Iris pigment epithelial cell (primary cell): ENCODE data around the gene PGM2L1.
"Not testable (repeated sequence)": the region's sequence is repeated elsewhere in the genome, so short reads cannot be mapped to it uniquely, and the experiment has no call there.

Experiments used
- DNase-seq: peaks from one replicate; pipeline ENCODE4 v3.0.0-alpha.2; 2011; ENCODE audit warnings: low read depth

PGM2L1 gene

DNA sequence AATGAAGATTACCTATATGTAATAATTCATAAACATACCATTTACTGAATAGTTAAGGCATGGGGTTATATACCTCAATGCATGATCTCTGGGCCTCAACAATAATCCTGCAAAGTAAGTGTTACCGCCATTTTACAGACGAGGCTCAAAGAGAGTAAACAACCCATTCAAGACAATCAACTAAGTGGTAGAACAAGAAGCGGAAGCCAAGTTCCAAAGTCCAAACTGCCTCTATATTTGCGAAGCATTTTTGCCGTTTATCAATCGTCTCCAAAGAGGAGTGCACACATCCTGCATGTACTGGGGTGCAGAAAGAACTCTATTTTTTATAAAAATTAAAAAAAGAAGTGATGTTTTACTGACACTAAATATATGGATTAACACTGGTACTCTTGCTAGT is 59.3 kb downstream of the PGM2L1 start:
- DNase-seq = no peak

DNA sequence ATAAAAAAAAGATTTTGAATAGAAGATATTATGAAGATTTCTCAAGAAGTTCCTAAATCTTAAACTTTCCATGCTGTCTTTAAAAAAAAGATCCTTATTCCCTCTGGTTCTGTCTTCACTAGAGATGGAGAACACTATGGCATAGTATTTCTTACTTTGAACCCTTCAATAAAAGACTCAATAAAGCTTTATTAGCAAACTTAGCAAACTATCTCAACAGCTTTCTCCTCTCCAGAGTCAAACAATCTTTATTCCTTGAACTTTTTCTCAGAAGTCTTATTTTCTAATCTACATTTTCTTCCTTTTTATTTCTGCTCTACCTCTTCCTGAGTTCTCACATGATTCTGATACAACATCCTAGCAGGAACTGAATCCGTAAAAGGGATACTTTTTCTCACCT is 65.0 kb downstream of the PGM2L1 start:
- no peak for DNase-seq

- peak; percentile 38 for DNase-seq
These were observed 65.9 kb downstream of the PGM2L1 start for GRCh38 chr11:74332291-74332690.

GRCh38 chr11:74331000-74331399 is 67.2 kb downstream of the PGM2L1 start:
- DNase-seq = not testable (repeated sequence)

GRCh38 chr11:74330075-74330858 is 68.0 kb downstream of the PGM2L1 start:
- DNase-seq = peak; percentile 88

DNA sequence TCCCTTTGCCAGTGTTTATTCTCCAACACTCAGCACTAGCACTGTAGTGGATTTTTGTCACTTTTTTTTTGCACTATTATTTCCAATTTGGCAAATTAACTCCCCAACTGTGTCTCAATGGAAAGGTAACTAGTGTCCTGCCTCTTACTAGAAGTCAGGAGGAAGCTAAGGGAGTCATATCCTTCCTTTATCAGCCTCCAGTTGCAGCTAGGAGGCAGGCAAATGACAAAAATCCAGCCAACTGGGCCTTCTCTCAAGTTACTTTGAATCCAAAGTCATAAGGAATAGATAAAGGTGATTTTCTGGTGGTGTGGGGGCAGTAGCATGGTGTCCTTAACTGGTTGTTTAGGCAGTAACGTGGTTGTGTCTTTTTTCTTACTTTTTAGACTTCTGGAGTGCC is 71.2 kb downstream of the PGM2L1 start:
- no peak for DNase-seq

DNA sequence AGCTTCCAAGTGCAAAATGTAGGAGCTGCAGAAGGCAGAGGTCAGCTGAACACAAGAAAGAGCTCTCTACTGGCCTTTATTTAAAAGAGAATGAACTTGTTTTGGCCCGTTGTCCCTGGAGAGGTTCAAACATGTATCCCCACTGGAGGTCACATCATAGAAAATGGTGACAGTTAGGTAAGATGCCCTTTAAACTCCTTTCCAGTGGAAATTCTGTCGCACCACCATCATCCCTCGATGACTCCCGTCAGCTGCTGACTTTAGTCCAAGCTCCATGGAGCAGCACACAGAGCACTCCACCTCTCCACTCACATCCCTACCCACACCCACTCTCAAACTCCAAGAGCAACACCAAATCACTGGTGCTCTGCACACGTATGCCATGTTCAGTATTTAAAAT is 71.6 kb downstream of the PGM2L1 start:
- no peak for DNase-seq

DNA sequence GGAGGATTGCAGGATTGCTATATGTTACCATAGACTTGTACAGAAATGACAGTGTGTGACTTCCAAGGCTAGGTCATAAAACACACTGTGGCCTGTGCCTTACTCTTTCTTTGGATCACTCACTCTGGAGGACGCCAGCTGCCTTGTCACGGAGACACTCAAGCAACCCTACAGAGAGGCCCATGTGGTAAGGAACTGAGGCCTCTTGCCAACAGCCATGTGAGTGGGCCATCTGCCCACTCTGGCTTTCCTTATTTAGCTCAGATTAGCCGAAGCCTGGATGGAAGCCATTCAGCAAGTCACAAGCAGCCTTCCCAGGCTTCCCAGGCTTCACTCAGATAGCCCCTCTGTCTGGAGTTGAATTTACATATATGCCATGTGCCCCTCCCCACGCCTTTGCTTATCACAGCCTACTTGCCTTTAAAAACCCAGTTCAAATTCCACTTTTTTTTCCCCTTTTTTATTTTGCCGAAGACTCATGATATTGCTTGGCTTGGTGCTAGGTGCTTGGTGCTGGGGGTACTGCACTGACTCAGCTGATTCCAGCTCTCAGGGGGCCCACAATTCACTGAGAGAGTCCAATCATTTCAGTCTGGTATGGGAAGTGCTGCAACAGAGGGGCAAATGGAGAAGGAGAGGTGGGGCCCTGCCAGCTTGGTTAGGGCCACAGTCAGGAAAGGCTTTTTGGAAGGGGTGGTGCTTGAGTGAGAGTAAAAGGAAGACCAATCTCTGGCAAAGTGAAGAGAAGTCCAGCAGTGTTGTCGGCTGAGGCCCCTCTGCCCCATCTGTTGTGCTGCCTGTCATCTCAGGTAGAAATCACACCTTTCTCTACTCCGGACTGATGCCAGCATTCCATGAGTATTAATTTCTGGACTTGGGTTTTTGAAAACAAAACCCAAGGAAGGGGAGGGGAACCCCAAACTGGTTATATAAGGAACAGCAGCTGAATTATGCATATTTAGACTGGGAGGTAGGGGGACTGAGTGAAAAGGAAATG is 72.3 kb downstream of the PGM2L1 start:
- DNase-seq = peak; percentile 78

DNA sequence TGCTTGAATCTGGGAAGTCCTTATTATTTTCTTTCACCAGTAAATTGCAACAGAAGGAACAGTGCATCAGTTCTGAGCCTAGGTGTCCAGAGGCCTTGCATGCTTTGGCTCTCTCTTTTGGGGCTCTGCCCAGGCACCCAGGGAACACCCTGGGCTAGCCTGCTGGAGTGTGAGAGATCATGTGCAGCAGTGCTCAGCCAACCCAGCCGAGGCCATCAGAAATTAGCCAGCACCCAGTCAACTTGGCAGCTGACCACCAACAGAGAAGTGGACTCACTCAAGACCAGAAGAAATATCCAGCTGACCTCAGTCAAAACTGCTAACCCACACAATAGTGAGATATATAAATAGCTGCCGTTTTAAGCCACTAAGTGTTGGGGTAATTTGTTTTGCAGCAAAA is 75.6 kb downstream of the PGM2L1 start:
- peak; percentile 26 for DNase-seq

GRCh38 chr11:74321487-74322188 is 76.6 kb downstream of the PGM2L1 start:
- peak; percentile 62 for DNase-seq

DNA sequence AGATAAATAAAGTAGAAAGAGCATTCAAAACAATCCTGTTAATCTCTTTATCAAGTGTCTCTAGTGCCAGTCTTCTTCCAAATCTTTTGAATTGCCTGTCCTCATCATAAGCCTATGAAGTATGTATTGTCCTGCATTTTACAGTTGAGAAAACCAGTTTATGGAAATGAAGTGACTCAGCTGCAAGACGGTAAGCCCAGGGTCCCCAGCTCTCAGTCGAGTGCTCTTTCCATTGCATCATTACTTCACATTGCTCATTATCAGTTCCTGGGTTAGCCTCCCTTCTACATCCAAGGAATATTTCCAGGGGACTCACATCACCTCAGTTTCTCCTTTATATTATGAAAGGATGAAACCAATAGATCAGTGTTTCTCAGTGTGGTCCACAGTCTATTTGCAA is 77.7 kb downstream of the PGM2L1 start:
- peak; percentile 66 for DNase-seq

GRCh38 chr11:74319139-74319816 is 79.0 kb downstream of the PGM2L1 start:
- peak; percentile 96 for DNase-seq

DNA sequence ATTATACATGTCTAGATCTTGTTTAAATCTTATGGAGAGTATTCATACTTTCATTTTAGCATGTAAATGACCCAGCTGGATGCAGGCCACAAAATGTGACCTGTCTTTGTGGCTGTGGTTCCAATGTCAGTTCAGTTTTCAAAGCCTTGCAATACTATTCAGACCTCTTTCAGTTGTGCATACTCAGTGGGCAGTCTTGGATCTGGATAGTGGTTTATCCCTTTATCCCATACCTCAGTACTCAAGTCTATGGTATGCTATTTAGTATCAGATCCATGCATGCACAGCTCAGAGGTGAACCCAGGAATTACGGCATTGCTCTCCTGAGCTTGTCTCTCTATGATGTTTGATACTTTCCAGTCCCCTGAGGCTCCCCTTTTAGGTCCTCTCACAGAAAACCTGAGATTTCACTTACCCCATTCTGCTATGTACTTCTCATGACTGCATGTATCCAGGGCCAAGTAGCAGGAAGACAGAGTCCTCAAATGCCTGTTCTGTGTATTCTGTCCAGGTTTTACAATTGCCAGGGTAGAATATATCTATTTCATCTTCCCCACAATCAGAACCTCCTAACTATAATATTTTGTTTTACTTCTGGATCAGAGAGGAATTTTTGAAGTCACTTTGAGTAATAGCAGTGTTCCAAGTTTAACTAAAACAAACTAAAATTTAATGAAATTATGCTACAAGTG is 79.8 kb downstream of the PGM2L1 start:
- DNase-seq = peak; percentile 69

- DNase-seq = peak; percentile 65
These were observed 81.3 kb downstream of the PGM2L1 start for GRCh38 chr11:74316772-74317505.

- no peak for DNase-seq
These were observed 85.9 kb downstream of the PGM2L1 start for GRCh38 chr11:74312326-74312725.

- peak; percentile 58 for DNase-seq
These were observed 86.8 kb downstream of the PGM2L1 start, which contains the start of gene P4HA3 for GRCh38 chr11:74311352-74311926. Gene P4HA3, minus strand, starts transcription at chr11:74311640. Its CDS starts 29 bp downstream, at chr11:74311611.

GRCh38 chr11:74310857-74311256 is 87.4 kb downstream of the PGM2L1 start:
- DNase-seq = no peak

DNA sequence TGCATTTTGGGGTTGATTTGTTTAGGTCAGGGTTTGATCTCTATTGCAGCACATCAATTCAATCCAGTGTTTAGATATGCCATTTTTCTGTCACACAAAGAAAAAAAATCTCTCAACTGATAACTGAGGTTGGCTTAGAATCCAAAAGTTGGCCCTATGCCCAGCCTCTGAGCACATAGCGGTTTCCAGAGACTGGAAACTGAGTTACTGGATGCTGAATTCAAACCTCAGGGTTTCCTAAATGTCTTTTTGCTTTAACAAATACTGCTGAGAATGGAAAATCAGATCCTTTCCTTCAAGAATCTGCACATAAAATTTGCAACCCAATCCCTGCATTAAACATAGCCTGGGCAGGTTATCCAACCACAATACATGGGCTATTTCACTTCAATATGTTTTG is 90.8 kb downstream of the PGM2L1 start:
- DNase-seq = peak; percentile 87

DNA sequence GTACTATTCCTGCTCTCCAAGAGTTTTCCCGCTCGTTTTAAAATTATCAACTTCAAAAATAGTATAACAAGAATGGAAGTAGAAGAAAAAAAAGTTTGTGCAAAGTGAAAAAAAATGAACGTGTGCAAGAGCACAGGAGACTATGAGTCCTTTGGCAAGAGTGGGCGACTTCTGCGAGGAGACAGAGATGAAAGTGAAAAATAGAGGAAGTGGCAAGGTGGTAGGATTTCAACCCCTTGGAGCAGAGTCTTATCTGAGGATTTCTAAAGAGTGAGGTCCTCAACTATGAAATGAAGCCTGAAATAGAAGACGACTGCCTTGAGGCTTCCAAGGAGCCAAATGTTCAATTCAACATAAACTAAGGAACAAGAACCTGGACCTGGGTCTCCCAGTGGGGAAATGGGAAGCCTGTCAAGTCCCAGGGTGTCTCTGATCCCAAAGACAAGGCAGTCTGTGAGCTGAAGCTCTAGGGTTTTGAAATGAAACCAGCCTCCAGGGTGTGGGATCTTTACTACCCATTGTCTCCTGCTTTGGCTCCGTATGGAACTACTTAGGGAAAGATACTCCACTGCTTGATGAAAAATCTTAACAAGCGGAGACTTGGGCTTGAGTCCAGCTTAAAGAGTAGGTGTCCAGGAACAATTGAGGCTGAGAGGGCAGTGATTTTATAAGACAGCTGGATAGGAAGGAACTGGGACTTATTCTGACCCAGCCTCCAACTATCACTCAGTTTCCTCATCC is 91.6 kb downstream of the PGM2L1 start:
- no peak for DNase-seq
